HepG2 (cell line): ENCODE results near the gene RNFT1. TPM values are rescaled to one million over a fixed set of nuclear protein-coding genes. Genes with fewer than 3 reads are reported as not detected.

ENCODE experiments used
- HIVEP1 ChIP-seq: sonication (generic); formaldehyde crosslinking; IDR thresholded peaks from 2 replicates; pipeline ENCODE4 v1.4.0; 2020; ENCODE audit warnings: mild to moderate bottlenecking, missing genetic modification reagents
- MXI1 ChIP-seq: IDR thresholded peaks from 3 replicates; pipeline ENCODE4 v1.6.1; 2012; ENCODE audit warnings: low read depth, low read length, inconsistent platforms, borderline replicate concordance
- NR1H2 ChIP-seq: sonication (generic); formaldehyde crosslinking; IDR thresholded peaks from 2 replicates; pipeline ENCODE4 v1.8.1; 2022; ENCODE audit warnings: low read depth, missing genetic modification reagents, borderline replicate concordance
- RBM22 ChIP-seq: fragments of 200-400 bp; formaldehyde crosslinking; optimal IDR thresholded peaks from 2 replicates; pipeline ENCODE3; 2017; ENCODE audit warnings: mild to moderate bottlenecking, low read length, moderate library complexity
- ZMYM2 ChIP-seq: sonication (generic); formaldehyde crosslinking; IDR thresholded peaks from 2 replicates; pipeline ENCODE4 v1.8.0; 2022; ENCODE audit warnings: mild to moderate bottlenecking, missing genetic modification reagents
- ZNF354B ChIP-seq: sonication (generic); formaldehyde crosslinking; IDR thresholded peaks from 2 replicates; pipeline ENCODE4 v1.8.0; 2022; ENCODE audit warnings: mild to moderate bottlenecking, missing genetic modification reagents
- ZNF660 ChIP-seq: sonication (generic); formaldehyde crosslinking; IDR thresholded peaks from 2 replicates; pipeline ENCODE4 v1.5.1; 2020; ENCODE audit warnings: mild to moderate bottlenecking, low read depth, missing genetic modification reagents, borderline replicate concordance
- ZNF879 ChIP-seq: sonication (generic); formaldehyde crosslinking; IDR thresholded peaks from 2 replicates; pipeline ENCODE4 v1.8.1; 2023; ENCODE audit warnings: missing genetic modification reagents
- polyA plus RNA-seq, 8 experiments: library from polyadenylated mRNA; depleted of rRNA in 3 of 8; stranded (reverse) in 7 of 8; unstranded in 1 of 8; fragments of >200 nt; fragmentation: Illumina TruSeq in 4 of 8; extraction: Trizol in 4 of 8; gene quantifications; 2 replicates each; pipeline versions ENCODE4 v1.2.1 to v1.2.3, GENCODE V29; 2011 to 2016; ENCODE audit warnings: low read depth in 4 of 8, missing spikeins in 1 of 8, mixed read lengths in 1 of 8; ENCODE audit not compliant: insufficient read depth in 1 of 8
- total RNA-seq, 5 experiments: library from RNA; depleted of rRNA; stranded (reverse); fragments of >200 nt; fragmentation: Illumina TruSeq; extraction: Trizol; gene quantifications; 2 replicates each; pipeline ENCODE4 v1.2.3, GENCODE V29; 2016; ENCODE audit warnings: low read depth in 1 of 5
- TF ChIP-seq, protein P1 (sequence below): IDR thresholded peaks from 2 replicates; pipeline ENCODE4 v1.6.1; 2016; ENCODE audit warnings: mild to moderate bottlenecking, missing biosample characterization, missing genetic modification reagents
- TF ChIP-seq, protein P2 (sequence below), 2 experiments: sonication (generic) in 1 of 2; formaldehyde crosslinking in 1 of 2; IDR thresholded peaks; 2 replicates each; pipeline versions ENCODE4 v1.4.0 to v1.6.1; 2018 to 2020; ENCODE audit warnings: missing genetic modification reagents in 2 of 2, borderline replicate concordance in 1 of 2, low read depth in 1 of 2, mild to moderate bottlenecking in 1 of 2, missing biosample characterization in 1 of 2
- TF ChIP-seq, protein P3 (sequence below): sonication (generic); formaldehyde crosslinking; IDR thresholded peaks from 2 replicates; pipeline ENCODE4 v1.5.0; 2020; ENCODE audit warnings: mild to moderate bottlenecking, missing genetic modification reagents, borderline replicate concordance
- TF ChIP-seq, protein P4 (sequence below): sonication (generic); formaldehyde crosslinking; IDR thresholded peaks from 2 replicates; pipeline ENCODE4 v1.5.0; 2020; ENCODE audit warnings: mild to moderate bottlenecking, missing genetic modification reagents, moderate library complexity

RNFT1 gene
- total and polyA plus RNA-seq, 2 of the 13 experiments (the other 11 are each of a cell fraction or from before 2014, with no cell fraction given), result 19.1 to 22.1 TPM

DNA sequence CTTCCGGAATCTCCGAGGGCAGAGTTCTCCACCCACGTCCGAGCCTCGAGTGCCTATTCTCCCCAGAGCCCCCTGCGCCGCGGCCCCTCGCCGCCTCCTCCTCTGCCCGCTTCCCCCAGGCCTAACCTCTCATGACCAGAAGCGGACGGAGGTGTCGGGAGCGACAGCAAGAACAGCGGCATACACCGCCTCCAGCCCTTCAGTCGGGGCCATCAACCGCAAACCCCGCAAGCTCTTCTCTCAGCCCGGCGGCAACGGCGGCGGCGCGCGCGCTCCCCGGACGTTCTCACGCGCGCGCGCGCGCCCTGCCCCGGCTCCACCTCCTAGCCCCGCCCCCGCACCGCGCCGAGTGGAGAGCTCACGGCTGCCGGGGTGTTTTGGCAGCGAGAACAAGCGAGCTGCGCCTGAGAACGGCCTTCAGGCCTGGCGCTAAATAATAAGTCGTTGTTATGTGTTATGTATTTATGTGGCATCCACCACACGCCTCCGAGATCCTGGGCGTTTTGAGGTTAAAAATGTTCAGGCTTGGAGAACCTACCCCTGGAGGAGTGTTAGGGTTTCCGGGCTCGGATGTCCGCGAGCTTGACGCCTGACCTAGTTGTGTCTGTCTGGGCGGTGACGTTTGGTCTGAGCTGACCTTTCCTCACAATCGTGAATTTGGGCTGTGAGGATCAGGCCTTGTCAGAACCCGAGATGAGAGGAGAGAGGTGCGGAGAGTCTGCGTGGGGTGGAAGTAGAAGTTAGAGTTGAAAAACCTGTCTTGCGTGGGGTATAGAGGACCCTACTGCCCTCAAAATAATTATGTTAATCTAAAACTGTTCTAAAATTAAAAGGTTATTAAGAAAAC is at the start of gene RNFT1 (continued):
- peak; percentile 66; the same call in 2 of the 3 replicates for TF ChIP-seq MXI1
- peak; percentile 4; the same call in 1 of the 2 replicates for TF ChIP-seq NR1H2 (CRISPR knock-in tag)
- TF ChIP-seq RBM22, result no peak
- peak; percentile 24; the same call in 1 of the 2 replicates for TF ChIP-seq HIVEP1
- peak; percentile 91; the same call in 1 of the 2 replicates for TF ChIP-seq ZNF354B (CRISPR knock-in tag)
- TF ChIP-seq ZNF879, result no peak
- TF ChIP-seq, protein P1, sequence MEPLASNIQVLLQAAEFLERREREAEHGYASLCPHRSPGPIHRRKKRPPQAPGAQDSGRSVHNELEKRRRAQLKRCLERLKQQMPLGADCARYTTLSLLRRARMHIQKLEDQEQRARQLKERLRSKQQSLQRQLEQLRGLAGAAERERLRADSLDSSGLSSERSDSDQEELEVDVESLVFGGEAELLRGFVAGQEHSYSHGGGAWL (CRISPR knock-in tag), result peak; percentile 49; the same call in 1 of the 2 replicates
- TF ChIP-seq, protein P2, sequence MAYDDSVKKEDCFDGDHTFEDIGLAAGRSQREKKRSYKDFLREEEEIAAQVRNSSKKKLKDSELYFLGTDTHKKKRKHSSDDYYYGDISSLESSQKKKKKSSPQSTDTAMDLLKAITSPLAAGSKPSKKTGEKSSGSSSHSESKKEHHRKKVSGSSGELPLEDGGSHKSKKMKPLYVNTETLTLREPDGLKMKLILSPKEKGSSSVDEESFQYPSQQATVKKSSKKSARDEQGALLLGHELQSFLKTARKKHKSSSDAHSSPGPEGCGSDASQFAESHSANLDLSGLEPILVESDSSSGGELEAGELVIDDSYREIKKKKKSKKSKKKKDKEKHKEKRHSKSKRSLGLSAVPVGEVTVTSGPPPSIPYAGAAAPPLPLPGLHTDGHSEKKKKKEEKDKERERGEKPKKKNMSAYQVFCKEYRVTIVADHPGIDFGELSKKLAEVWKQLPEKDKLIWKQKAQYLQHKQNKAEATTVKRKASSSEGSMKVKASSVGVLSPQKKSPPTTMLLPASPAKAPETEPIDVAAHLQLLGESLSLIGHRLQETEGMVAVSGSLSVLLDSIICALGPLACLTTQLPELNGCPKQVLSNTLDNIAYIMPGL (CRISPR knock-in tag; IDR thresholded peaks at IDR 0.05; ENCODE audit: borderline replicate concordance in 1 of 2, low read depth in 1 of 2), result peak; percentile 35 to 63; a peak in 2 of 4 replicates
- TF ChIP-seq, protein P3, sequence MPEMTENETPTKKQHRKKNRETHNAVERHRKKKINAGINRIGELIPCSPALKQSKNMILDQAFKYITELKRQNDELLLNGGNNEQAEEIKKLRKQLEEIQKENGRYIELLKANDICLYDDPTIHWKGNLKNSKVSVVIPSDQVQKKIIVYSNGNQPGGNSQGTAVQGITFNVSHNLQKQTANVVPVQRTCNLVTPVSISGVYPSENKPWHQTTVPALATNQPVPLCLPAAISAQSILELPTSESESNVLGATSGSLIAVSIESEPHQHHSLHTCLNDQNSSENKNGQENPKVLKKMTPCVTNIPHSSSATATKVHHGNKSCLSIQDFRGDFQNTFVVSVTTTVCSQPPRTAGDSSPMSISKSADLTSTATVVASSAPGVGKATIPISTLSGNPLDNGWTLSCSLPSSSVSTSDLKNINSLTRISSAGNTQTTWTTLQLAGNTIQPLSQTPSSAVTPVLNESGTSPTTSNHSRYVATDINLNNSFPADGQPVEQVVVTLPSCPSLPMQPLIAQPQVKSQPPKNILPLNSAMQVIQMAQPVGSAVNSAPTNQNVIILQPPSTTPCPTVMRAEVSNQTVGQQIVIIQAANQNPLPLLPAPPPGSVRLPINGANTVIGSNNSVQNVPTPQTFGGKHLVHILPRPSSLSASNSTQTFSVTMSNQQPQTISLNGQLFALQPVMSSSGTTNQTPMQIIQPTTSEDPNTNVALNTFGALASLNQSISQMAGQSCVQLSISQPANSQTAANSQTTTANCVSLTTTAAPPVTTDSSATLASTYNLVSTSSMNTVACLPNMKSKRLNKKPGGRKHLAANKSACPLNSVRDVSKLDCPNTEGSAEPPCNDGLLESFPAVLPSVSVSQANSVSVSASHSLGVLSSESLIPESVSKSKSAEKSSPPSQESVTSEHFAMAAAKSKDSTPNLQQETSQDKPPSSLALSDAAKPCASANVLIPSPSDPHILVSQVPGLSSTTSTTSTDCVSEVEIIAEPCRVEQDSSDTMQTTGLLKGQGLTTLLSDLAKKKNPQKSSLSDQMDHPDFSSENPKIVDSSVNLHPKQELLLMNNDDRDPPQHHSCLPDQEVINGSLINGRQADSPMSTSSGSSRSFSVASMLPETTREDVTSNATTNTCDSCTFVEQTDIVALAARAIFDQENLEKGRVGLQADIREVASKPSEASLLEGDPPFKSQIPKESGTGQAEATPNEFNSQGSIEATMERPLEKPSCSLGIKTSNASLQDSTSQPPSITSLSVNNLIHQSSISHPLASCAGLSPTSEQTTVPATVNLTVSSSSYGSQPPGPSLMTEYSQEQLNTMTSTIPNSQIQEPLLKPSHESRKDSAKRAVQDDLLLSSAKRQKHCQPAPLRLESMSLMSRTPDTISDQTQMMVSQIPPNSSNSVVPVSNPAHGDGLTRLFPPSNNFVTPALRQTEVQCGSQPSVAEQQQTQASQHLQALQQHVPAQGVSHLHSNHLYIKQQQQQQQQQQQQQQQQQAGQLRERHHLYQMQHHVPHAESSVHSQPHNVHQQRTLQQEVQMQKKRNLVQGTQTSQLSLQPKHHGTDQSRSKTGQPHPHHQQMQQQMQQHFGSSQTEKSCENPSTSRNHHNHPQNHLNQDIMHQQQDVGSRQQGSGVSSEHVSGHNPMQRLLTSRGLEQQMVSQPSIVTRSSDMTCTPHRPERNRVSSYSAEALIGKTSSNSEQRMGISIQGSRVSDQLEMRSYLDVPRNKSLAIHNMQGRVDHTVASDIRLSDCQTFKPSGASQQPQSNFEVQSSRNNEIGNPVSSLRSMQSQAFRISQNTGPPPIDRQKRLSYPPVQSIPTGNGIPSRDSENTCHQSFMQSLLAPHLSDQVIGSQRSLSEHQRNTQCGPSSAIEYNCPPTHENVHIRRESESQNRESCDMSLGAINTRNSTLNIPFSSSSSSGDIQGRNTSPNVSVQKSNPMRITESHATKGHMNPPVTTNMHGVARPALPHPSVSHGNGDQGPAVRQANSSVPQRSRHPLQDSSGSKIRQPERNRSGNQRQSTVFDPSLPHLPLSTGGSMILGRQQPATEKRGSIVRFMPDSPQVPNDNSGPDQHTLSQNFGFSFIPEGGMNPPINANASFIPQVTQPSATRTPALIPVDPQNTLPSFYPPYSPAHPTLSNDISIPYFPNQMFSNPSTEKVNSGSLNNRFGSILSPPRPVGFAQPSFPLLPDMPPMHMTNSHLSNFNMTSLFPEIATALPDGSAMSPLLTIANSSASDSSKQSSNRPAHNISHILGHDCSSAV (CRISPR knock-in tag), result no peak
- 0 out of 2 replicates have a peak, but pooled peaks have one; percentile 2 for TF ChIP-seq ZMYM2 (CRISPR knock-in tag)
- TF ChIP-seq ZNF660 (CRISPR knock-in tag), result no peak
- TF ChIP-seq, protein P4, sequence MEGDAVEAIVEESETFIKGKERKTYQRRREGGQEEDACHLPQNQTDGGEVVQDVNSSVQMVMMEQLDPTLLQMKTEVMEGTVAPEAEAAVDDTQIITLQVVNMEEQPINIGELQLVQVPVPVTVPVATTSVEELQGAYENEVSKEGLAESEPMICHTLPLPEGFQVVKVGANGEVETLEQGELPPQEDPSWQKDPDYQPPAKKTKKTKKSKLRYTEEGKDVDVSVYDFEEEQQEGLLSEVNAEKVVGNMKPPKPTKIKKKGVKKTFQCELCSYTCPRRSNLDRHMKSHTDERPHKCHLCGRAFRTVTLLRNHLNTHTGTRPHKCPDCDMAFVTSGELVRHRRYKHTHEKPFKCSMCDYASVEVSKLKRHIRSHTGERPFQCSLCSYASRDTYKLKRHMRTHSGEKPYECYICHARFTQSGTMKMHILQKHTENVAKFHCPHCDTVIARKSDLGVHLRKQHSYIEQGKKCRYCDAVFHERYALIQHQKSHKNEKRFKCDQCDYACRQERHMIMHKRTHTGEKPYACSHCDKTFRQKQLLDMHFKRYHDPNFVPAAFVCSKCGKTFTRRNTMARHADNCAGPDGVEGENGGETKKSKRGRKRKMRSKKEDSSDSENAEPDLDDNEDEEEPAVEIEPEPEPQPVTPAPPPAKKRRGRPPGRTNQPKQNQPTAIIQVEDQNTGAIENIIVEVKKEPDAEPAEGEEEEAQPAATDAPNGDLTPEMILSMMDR, result 0 out of 2 replicates have a peak, but pooled peaks have one; percentile 1
